Right forelimb (tissue), 1 donor: ENCODE measurements around the gene ANP32B.
A peak's percentile ranks its signal among the peaks of the same experiment; 100 is the strongest.
"Not testable (repeated sequence)": the region's sequence is repeated elsewhere in the genome, so short reads cannot be mapped to it uniquely, and the experiment has no call there.

Experiments used
- DNase-seq: peaks from one replicate; pipeline ENCODE4 v3.0.0-alpha.2; 2018

The ANP32B gene

DNA sequence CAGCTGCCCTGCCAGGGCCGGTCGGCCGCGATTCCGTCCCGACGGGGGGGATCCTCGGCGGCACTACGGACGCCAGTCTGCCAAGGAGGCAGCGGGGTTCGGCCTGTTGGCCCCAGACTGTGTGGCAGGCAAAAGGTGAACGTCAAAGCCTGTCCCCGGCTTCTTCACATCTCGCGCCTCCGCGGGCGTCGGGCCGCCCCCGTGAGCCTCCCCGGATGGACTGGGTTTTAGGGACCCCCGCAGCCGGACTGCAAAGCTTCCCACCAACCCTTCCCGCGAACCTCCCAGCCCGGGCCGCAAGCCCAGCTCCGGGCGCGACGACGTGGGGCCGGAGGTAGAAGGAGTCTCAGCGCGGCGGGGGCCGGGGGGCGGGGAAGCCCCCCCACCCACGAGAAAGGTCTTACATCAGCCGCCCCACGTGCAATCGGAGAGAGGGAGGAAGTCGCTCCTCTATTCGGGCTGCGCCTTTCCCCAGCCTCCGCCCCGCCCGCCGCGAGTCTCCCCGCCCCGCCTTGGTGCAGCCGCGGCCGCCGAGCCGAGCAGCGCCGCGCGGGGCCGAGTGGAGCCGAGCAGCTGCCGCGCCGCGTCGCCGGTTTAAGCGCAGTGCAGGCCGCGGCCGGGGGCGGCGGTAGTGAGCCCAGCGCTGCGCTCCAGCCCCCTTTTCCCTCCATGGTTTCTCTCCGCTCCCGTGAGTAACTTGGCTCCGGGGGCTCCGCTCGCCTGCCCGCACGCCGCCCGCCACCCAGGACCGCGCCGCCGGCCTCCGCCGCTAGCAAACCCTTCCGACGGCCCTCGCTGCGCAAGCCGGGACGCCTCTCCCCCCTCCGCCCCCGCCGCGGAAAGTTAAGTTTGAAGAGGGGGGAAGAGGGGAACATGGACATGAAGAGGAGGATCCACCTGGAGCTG is at the start of gene ANP32B:
TSS of gene ANP32B (plus strand) at position 659 of the 906 bp plus-strand sequence. CDS start at position 874, 215 bp downstream.
- DNase-seq, result peak; percentile 97

DNA sequence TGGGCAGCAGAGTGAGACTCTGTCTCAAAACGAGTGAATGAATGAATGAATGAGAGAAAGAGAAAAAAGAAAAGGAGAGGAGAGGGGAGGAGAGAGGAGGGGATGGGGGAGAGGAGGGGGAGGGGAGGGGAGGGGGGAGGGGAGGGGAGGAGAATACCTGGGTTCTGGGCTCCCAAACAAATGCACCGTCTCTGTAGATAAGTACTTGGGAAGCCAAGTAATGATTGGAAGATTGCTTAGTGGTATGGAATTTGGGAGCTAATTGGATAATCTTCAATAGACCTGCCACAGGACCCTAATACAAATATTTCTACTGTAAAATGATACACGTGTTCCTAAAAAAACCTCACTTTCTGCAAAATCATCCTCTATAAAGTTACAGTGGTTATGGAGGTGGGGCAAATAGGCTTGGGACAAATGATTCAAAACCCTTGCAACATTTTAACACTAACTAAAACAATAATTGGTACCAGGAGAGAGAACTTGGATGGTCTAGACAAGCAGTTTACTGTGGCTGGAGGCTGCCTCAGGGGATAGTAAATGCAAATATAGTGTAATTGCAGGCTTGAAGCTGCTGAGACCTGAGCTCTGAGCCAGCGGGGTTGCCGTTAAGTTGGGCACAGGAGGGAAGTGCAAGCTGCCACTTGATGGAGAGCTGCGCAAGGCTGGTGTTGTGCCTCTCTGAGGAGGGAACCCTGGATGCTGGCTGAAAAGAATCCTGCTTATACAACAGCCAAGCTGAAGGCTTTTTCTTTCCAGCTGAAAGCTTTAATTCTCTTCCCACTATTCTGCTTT is 48.6 kb upstream of the ANP32B start:
- no peak for DNase-seq

DNA sequence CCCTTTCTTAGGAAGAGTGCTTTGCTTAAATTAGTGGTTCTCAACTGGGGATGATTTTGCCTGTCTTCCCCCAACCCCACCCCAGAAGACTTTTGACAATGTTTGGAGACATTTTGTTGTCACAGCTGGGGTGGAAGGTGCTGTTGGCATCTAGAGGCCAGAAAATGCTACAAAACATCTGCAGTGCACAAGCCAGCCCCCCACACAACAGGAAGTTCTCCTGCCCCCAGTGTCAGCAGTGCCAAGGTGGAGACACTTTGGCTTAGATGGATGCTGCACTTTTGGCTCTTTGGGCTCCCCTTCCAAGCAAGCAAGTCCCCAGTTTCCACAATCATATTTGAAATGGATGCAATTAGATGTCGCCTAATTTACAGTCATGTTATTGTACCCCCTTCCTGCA is 47.9 kb upstream of the ANP32B start:
- no peak for DNase-seq

DNA sequence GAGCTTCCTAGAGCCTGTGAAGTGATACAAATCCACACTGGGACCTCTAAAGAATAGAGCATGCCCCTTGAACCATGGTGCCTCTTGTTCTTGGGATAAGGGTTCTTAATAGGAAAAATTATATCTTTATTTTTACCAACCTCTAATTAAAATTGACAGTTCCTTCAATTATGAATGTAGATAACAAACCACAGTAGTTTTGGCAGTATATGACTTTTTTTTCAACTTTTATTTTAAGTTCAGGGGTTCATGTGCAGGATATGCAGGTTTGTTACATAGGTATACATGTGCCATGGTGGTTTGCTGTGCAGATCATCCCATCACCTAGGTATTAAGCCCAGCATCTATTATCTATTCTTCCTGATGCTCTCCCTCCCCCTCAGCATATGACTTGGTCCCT is 46.1 kb upstream of the ANP32B start:
- DNase-seq, result no peak

DNA sequence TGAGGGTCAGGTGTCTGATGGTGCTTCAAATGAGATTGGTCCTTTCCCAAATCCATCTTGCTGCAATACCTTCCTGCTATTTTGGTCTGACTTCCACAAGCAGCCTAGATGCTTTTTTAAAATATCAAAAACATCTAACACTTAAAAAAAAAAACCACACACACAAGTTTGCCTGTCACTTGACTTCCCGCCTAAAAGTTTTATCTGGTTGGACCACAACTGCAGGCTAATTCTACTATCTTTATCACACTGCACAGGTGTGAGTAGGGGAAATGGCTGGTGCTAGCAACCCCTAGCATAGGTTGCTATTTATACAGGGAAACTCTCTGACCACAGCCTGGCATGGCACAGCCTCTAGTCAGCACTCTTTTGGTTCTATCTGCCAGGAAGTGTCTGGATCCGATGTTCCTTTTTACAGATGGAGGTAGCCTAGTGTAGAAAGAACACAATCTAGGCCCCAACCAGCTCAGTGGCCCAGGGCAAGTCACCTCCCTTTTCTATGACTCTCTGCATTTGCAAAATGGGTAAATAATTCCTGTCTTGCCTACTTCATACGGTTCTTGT is 45.0 kb upstream of the ANP32B start, which contains the start of gene HEMGN:
TSS of gene HEMGN (minus strand) at position 92 of the 564 bp plus-strand sequence. CDS start at position 56, 36 bp downstream.
- no peak for DNase-seq

DNA sequence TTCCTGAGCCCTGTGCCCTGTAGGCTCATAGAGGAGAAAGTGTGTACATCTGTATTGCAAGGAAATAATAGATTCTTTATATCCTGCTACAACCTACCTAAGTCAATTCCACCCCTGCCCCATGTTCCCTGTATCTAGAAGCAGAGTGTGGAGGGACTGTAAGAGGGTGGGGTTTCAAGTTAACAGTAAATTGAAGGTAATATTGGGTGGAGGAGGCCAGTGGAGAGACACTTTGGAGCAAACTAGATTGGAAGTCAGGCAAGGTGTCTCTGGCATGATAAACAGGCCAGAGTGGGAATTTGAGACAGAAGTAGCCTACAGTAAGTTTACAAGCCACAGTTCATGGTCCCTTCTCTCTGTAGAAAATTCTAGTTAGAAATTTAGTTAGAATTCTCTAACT is 42.9 kb upstream of the ANP32B start:
- DNase-seq, result no peak

DNA sequence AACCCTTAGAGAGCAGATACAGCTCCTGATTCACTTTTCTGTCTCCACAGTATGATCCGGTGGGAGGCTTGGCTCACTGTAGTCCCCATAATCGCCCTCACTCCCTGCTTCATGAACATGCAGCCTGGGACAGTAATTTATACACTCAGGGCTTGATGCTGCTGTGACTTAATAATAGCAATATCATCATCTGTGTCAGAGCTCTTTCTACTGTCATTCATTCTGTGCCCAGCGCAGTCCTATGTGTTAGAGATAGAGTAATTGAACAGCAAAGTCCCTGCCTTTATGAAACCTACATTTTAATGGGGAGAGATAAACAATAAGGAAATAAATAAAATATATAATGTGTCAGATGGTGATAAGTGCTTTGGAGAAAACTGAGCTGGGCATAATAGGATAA is 42.4 kb upstream of the ANP32B start:
- no peak for DNase-seq

DNA sequence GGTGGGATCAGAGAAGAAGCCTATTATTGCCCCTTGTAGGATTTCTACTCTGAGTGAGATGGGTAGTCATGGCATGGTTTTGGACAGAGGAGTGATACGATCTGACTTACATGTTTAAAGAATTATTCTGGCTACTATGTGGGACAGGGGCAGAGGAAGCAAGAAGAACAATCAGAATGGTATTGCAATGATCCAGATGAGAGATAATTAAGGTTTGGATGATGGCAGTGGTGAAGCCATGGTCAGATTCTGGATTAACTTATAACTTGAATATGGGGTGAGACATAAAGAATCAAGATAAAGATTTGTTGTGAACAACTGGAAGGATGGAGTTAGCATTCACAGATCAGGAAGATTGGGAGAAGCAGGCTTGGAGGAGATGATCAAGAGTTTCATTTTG is 41.8 kb upstream of the ANP32B start:
- DNase-seq, result no peak

DNA sequence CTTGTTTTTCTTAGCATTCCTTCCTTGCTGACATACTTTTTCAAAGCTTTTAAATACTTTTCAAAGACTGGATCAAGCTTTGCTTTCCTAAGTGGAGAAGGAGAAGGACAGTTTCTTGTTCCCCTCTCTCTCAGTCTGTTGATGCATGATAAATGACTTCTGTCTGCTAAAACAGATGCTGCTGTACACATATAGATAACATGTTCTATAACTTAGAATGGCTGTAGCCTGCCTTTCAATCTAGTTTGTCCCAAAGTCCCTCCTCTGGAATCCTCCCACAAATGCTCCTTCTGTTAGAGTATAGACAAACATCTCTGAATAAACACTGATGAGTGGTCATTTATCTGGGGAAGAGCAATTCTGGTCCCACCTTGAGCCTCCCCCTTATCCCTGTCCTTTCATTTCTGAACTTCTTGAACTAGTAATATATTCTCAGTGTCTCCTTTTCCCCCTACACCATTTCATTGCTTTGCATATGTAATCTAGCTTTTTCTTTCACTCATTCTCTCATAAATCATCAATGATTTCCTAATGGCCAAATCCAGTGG is 39.8 kb upstream of the ANP32B start:
- DNase-seq, result no peak

DNA sequence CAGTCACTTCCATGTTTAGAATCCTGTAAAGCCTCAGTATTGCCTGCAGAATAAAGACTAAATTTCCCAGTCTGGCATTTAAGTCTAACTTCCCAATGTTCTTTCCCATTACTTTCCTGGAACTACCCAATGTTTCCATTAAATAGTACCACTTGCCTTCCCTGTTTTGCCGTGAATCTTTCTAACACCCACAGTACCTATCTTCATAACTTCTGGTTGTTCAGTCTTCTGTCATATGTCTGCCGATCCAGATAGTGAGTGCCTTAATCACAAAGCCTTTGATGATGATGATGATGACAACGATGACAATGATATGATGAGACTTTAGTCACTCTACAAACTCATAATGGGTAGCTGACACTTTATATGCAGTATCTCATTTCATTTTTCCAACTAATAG is 38.5 kb upstream of the ANP32B start:
- DNase-seq, result no peak

DNA sequence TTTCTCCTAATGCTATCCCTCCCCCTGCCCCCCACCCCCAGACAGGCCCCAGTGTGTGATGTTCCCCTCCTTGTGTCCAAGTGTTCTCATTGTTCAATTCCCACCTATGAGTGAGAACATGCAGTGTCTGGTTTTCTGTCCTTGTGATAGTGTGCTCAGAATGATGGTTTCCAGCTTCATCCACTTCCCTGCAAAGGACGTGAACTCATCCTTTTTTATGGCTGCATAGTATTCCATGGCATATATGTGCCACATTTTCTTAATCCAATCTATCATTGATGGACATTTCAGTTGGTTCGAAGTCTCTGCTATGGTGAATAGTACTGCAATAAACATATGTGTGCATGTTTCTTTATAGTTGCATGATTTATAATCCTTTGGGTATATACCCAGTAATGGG is 37.7 kb upstream of the ANP32B start:
- DNase-seq, result not testable (repeated sequence)

DNA sequence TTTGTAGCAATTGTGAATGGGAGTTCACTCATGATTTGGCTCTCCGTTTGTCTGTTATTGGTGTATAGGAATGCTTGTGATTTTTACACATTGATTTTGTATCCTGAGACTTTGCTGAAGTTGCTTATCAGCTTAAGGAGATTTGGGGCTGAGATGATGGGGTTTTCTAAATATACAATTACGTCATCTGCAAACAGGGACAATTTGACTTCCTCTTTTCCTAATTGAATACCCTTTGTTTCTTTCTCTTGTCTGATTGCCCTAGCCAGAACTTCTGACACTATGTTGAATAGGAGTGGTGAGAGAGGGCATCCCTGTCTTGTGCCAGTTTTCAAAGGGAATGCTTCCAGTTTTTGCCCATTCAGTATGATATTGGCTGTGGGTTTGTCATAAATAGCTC is 36.0 kb upstream of the ANP32B start:
- not testable (repeated sequence) for DNase-seq

DNA sequence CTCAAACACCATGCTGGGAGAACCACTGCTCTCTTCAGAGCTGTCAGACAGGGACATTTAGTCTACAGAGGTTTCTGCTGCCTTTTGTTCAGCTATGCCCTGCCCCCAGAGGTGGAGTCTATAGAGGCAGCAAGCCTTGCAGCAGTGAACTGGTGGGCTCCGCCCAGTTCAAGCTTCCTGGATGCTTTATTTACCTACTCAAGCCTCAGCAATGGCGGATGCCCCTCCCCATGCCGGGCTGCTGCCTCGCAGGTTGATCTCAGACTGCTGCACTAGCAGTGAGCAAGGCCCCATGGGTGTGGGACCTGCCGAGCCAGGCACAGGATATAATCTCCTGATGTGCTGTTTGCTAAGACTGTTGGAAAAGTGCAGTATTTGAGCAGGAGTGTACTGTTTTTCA is 32.3 kb upstream of the ANP32B start:
- not testable (repeated sequence) for DNase-seq

DNA sequence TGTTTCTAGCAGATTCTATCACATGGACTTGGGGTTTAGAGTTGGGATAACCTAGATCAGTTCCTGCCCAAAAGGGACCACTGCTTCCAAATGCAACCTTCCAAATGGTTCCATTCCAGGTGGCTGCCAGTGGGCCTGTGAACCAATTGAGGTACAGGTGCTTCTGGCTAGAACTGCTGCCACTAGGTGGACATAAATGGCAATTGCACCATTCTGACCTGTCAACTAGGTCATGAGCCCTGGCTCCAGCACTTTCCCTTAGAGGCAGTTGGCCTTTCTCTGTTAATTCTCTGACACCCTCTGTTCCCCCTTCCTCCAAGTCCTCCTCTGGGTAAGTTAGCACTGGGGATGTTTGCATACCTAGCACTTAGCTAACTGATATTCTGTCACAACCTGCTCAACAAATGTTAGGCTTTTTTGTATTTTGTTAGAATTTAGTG is 28.6 kb upstream of the ANP32B start:
- DNase-seq, result no peak

DNA sequence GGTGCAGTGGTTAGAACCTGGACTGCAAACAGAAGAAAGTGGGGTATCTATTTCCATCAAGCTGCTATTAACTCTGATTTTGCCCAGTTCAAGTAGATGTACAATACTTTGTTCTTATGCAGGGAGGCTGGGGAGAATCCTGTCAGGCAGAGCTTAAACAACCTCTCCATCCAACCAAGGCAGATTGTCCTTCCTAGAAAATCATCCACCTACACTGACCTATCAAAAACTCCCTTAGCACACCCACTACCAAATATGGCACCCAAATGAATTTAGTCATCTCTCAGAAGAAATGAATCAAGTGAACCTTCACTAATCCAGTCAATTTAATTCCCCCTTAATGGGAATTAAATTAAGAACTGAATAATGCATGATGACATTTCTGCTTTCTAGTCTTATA is 26.8 kb upstream of the ANP32B start:
- DNase-seq, result no peak

DNA sequence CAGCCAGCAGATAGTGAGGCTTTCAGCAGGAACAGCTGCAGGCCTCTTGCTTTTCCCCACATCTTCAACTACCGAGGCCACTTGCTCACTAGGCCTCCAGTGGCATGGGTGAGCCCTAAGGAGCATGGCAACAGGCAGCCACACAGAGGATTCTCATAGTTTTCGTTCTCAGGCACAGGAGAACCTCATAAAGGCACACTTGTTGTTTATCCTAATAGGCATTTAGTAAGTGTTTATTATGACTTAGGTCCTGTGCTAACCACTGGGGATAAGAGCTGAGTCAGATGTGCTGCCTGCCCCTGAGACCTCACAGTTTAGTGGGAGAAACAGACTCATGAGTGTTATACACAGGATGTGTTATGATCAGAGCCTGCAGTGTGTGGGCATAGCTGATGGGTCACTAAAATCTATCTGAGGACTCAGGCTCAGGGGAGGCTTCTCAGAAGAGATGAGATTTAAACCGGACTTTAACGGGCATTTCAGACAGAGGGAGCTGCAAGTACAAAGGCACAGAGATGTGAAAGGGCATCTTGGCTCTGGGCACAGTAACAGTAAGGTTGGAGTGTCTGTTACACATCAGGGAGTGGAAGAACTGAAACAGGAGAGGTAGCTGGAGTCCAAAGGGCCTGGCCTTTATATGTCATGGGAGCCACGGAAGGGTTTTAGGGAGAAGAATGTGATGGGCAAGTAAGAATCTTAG is 24.2 kb upstream of the ANP32B start:
- no peak for DNase-seq

DNA sequence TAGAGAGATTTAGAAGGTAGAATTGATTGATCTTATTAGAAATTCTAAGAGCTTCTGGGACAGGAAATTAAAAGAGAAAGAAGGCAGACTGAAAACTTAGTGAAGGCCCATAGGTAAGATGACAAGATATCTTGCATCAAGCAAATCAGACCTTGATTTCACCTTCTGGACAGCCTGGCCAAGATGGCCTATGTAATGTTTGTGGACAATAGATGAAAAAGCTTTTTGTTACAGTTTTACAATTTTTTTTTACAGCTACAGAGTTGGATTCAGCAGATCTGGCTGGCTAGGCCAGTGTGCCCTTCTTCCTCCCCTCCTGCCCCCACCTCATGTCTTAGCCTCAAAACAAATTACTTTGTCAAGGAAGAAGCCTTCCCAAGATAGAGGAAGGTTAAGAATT is 23.6 kb upstream of the ANP32B start:
- DNase-seq, result no peak

DNA sequence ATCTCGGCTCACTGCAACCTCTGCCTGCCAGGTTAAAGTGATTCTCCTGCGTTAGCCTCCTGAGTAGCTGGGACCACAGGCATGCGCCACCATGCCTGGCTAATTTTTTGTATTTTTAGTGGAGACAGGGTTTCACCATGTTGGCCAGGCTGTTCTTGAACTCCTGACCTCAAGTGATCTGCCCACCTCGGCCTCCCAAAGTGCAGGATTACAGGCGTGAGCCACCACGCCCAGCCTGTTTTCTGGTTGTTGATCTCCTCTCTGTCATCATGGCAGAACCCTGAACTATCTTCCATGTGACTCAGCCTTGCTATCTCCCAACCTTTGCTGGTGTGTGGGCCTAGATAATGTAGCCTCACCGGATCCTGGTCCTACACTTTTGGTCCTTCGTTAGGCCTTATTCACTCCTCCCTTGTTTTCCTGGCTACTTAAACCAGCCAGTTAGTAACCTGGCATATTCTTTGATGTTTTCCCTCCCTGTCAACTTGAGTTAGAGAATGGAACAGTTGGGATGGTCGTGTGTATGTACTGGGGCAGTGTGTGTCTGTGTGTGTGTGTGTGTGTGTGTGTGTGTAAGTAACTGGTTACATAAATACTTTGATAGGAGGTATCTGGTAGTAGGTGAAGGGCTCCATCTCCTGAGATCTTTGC is 22.3 kb upstream of the ANP32B start:
- not testable (repeated sequence) for DNase-seq

DNA sequence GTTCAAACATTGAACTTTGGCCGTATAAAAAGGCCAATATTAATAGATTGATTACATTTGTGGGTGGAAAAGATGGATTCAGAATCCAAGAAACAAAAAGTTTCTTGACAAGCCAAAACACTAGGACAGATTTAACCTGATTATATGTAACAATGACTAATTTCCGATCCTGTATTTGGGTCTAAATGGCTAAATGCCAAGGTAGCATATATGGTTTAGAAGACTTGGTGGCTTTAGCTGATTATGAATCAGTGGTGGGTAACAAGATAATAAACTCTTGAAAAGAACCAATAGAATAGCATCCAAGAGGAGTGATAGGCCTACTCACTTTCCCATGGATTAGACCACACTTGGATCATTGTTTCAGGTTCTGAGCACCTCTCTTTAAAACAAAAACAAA is 21.8 kb upstream of the ANP32B start:
- no peak for DNase-seq

DNA sequence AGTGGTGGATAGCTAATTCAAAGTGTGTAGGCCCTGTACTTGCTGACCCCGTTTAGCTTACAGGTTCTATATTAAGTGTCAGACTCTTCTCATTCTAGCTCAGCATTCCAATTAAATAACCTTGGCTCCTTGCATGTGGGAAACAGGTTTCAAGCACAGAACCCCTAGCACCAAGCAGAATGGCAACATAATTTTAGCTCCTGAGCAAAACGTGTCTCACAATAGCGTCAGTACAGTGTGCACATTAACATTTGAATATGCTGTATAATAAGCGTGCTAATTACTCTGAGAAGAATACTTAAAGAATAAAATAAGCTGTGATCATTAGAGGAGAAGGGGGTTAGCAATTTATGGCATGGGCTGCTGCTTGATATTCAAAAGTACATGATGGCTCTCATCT is 21.0 kb upstream of the ANP32B start:
- no peak for DNase-seq

DNA sequence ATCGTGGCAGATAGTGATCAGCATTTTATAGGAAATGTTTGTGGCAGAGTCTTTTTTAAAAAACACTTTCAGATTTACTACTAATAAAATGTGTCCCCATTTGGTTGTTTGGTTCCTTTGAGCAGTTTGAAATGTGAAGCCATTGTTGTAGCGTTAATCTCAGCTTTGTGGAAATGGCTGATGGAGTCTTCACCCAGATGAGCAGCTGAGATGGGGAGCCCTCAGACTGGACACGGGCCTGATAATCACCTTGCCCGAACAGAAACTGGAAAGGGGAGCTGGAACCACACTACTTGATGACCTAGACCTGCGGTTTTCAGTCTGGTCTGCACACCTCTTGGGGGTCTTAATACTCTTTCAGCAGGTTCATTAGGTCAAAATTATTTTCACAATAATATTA is 20.6 kb upstream of the ANP32B start:
- DNase-seq, result no peak

DNA sequence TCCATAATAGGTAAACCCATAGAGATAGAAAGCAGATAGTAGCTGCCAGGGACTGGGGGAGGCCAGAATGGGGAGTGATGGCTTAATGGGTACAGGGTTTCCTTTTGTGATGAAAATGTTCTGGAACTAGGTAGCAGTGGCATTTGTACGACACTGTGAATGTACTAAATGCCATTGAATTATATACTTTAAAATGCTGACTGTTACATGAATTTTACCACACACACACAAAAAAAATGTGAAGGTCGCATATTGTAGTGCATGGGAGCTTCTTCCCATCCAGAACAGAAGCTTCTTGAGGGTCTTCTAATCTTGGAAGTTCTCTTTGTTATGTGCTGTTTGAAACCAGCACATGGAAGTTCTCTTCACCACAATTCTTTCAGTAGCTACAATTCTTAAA is 19.9 kb upstream of the ANP32B start:
- no peak for DNase-seq
